ENCODE data around the gene CHST6.
A peak's percentile ranks its signal among the peaks of the same experiment; 100 is the strongest.

GRCh38 chr16:75459691-75460090 is 35.5 kb downstream of the CHST6 start:
- TF ChIP-seq EZH2 (IDR thresholded peaks at IDR 0.05; ENCODE audit: borderline replicate concordance, low read depth, low read length) (no peak), ZBTB7A (IDR thresholded peaks at IDR 0.05; ENCODE audit: borderline replicate concordance, control insufficient read depth, low read depth, low read length) (no peak), ZNF121 (CRISPR knock-in tag; conservative IDR thresholded peaks at IDR 0.05) (no peak), TFAP4 (CRISPR knock-in tag; IDR thresholded peaks at IDR 0.05; ENCODE audit: borderline replicate concordance) (no peak), RAD21 (CRISPR knock-in tag; conservative IDR thresholded peaks at IDR 0.05 in 1 of 2, IDR thresholded peaks at IDR 0.05 in 1 of 2) (no peak), PRDM10 (IDR thresholded peaks at IDR 0.05; ENCODE audit: partially characterized antibody) (peak; percentile 59), CHCHD3 (CRISPR knock-in tag; IDR thresholded peaks at IDR 0.05) (no peak), IRF1 (CRISPR knock-in tag; IDR thresholded peaks at IDR 0.05; ENCODE audit: borderline replicate concordance) (no peak), ZNF263 (CRISPR knock-in tag; IDR thresholded peaks at IDR 0.05; ENCODE audit: borderline replicate concordance) (no peak), ZZZ3 (IDR thresholded peaks at IDR 0.05) (no peak), BHLHE40 (IDR thresholded peaks at IDR 0.05; ENCODE audit: low read length) (no peak)

Measured in K562 (cell line).